Right renal cortex interstitium (tissue), 3 donors: Measurements from ENCODE around the gene PGLYRP3. TPM values are rescaled to one million over a fixed set of nuclear protein-coding genes. Genes with fewer than 3 reads are reported as not detected.
"Not testable (repeated sequence)": the region's sequence is repeated elsewhere in the genome, so short reads cannot be mapped to it uniquely, and the experiment has no call there.

Experiments
- DNase-seq, 3 donors: peaks; one replicate each; pipeline ENCODE4 v3.0.0-alpha.2; 2013; ENCODE audit warnings: low read depth in 3 of 3, low spot score in 2 of 3
- polyA plus RNA-seq, 3 donors: library from polyadenylated mRNA; unstranded; fragments of 120-200 nt; gene quantifications; one replicate each; pipeline ENCODE4 v1.2.1, GENCODE V29; 2013; ENCODE audit not compliant: insufficient read length in 3 of 3

PGLYRP3 gene
- polyA plus RNA-seq, 3 donors = not detected

DNA sequence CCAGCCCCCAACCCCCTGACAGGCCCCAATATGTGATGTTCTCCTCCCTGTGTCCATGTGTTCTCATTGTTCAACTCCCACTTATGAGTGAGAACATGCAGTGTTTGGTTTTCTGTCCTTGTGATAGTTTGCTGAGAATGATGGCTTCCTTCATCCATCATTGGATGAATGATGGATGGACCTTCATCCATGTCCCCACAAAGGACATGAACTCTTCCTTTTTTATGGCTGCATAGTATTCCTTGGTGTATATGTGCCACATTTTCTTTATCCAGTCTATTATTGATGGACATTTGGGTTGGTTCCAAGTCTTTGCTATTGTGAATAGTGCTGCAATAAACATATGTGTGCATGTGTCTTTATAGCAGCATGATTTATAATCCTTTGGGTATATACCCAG is 1.6 kb upstream of the PGLYRP3 start:
- not testable (repeated sequence) for DNase-seq

DNA sequence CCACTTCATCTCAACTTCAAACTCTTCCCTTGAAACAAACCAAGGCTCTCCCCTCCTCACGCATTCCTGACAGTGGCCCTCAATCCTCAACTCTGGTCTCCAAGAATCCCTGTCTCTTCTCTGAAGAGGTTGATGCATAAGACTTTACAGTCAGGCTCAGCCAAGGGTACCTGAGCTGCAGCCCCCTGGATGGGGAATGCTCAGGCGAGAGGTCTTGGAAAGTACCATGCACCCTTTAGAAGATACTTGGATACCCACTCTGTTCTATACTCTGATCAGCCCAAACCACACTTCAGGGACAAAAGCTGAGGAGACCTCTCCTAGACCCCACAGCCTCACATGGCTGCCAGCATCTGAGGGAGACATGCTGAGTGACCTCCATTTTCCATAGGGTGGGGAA is 536 bp upstream of the PGLYRP3 start:
- DNase-seq = no peak

DNA sequence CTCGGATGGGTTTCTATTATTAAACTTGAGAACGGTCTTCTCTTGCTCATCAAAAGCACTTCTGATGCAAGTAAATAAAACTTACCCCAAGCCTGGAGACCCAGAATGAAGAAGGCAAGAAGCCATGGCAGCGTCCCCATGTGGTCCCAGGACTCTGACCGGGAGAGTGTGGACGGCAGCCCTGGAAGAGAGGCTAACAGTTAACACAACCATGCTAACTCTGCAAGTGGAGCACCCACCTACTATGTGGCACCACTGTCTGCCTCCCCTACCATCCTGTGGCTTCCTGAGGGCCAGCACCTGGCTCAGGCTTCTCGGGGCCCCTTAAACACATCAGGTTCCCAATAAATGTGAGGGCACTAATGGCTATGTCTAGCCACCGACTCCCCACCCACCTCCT is 2.2 kb downstream of the PGLYRP3 start:
- no peak for DNase-seq

DNA sequence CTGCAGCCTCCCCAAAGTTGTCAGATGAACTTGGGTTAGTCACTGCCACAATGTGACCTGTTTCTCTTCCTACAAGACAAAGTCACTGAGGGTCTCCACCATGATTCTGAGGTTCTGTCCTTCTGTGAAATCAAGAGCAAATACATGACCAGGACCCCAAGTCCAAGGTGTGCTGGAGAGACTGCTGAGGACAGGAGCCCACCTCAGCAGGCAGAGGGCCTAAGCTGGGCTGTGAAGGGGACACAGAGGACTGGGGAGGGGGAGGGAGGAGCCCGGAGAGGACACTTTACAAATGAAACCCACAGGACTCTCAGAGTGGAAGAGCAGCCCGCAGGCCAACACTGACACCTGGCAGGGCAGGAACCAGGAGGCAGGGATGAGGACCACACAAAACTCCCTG is 3.3 kb downstream of the PGLYRP3 start:
- no peak for DNase-seq

DNA sequence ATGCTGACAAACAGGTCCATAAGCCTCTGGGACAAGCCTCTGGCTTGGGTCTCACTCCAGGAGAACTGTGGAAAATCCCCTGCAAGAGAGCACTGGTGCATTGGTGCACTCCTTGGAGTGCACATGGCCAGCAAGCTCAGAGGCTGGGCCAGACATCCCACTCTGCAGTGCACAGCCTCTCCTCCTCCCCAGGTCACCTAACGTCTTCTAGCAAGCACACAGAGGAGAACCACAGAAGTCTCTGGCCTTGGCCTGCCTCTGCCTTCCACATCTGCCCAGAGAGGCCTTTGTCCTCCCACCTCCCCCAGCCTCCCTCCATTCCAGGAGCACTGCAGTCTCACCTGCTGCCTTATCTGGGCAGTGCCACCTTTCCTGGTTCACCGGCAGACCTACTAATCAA is 4.2 kb downstream of the PGLYRP3 start:
- DNase-seq = no peak

DNA sequence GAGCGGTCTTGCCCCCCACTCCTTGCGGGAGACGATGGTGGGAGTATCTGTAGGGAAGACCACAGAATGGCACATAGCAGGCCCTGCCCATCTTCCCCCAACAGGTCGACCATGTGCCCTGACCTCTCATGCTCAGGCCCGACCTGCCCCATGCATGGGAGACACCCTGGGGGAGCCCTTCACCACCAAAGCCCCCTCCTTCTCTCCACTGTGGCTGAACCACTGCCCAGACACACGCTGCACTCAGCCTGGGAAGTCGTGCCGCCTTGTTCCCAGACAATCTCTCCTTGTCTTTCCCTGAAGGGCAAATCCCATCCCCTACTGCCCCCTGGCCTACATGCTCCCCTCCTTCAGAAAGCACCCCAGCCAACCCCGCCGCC is 5.5 kb downstream of the PGLYRP3 start:
- no peak for DNase-seq

DNA sequence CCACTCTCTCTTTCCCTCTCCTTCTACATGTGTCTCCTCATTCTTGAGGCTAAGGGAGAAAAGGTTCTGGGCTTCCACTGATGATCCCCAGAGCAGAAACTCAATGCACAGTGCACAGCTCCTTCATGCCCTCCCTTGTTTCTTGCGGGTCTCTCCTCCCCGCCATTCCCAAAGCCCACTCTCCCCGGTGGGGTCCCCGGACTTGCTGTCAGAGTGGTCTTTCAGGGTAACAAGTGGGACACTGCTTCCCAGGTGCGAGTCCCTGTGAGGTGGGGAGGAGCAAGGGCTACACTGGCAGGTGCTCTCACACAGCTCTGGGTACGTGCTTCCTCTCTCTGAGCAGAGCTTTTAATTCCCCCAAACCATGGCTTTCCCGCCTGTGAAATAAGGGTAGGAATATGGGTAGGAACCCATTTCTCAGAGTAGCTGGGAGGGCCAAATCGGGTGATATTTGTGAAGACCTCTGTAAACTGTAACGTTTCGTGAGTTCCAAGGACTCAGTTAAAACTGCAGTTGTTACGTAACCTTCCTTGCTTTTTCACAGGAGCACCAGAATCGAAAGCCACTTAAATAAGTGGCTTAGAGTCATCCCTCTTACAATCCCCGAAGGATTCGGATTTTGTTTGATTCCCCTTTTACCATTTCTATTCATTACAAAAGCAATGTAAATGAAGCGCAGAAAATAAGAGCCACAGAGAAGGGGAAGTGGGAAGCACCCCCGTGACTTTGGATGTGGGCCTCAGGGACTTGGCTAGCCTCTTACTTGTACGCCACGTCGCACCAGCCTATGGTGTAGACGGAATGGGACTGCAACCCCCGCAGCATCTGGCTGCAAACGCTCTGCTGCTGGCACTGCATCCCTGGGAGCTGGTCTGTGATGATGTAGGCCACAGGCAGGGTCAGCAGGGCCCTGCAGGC is 6.2 kb downstream of the PGLYRP3 start:
- no peak for DNase-seq

DNA sequence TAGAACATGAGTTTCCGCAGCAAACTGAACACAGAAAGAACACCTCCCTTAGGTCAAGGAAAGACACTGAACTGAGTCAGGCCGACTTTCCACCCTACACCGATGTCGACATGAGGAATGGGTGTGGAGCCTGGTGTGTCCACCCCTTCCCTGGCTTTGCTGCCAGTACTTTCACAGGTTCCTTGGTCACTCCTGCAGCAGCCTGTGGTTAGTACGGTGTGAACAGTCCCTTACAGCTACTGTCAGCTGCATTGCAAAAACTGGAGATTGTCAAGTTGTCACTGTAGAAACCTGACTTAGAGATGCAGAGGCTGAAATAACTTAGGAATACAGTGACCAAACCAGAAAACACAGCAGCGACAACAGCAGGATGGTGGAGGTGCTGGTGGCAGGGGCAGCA is 7.1 kb downstream of the PGLYRP3 start:
- no peak for DNase-seq

DNA sequence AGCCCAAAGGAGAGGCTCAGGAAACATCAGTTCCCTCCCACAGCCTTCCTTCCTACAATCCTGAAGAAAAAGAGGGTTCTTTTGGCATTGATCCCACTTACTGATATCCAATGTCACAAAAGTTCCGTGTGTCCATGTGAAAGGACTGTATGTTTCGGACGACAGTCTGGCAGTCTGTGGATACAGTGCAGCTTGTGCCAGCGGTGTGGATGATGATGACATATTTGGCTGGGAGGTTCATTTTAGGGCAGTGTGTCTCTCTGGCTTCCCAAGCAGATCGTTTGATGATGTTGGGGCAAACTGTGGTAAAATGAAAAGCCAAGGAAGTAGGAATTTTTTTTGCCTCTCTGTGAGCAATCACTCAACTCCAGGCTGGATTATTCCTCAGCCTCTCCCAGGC is 10.4 kb downstream of the PGLYRP3 start:
- no peak for DNase-seq

DNA sequence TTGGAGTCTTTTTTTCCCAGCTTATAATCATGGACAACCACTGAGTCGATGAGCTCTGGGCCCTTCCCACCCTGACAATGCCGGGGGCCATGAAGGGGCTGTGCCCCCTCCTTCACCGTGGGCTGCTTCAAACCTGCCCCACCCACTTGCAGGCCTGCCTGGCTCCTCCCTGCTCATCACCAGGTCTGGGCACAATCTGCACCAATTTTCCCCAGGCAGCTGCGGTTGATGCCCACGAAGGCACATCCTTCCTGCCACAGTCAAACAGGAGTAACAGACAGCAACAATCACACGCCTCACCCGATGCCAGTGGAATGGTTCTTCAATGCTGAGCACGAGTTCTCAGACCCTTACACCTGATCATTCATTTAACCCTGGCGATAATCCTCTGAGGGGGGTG is 18.9 kb downstream of the PGLYRP3 start:
- DNase-seq = no peak

DNA sequence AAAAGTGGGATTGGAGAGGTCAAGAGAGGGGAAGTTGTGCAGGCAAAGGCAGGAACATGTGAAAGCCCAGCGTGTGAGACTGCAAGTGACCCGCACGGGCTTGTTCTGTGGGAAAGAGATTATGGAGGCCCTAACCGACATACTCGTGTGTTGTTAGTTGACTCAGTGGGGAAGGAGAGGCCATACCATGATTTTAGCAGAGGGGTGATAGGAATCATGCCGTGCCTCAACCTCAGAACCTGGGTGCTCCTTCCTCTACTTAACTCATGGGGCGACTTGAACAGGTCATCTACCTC is 19.3 kb downstream of the PGLYRP3 start:
- DNase-seq = no peak

DNA sequence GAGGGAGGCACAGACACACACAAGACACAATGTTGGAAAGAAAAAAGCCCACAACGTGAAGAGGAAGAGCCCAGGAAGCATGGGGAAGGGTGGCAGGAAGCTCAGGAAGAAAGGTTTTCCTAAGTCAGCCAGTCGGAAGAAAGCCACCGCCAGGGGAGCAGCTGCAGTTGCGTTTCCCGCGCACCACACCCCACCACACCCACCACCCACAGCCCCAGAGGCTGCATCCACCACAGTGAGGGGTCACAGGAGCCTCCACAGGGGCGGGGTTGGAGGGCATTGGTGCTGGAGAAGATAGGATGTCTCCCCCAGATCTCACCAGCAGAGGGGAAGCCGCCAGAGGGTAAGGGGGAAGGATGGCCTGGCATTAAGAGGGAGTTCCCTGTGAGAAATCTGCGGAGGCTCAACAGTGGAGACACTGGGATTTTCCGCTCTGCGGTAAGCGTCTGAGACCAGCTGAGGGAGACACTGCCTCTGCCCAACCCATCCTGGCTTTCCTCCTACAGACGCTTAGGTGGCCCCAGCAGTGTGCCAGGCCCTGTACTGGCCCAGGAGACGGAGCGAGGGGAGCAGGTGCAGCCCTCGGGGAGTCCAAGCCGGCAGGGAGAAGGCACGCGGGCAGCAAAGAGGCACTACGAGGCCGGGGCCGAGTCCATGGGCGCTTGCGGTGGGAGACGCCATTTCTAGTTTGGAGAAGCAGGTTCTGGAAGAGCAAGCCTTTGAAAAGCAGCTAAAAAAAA is 19.8 kb downstream of the PGLYRP3 start:
- no peak for DNase-seq

DNA sequence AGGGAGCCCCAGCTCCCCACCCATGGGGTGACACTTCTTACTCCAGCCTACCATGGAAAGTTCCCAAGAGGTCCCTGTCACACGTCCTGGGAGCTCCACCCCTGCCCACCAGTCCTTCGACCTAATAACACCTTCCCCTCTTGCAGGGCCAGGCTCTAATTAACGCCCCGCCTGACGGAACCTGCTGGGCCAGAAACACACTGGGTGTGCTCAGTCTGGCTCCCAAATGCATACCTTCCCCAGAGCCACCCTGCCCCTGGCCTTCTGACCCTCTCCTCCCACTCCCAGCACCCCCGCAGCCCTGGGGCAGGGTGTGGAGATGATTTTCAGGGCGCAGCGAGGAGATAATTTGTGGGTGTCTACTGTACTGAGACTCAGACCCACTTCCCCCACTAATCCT is 20.6 kb downstream of the PGLYRP3 start:
- DNase-seq = no peak

DNA sequence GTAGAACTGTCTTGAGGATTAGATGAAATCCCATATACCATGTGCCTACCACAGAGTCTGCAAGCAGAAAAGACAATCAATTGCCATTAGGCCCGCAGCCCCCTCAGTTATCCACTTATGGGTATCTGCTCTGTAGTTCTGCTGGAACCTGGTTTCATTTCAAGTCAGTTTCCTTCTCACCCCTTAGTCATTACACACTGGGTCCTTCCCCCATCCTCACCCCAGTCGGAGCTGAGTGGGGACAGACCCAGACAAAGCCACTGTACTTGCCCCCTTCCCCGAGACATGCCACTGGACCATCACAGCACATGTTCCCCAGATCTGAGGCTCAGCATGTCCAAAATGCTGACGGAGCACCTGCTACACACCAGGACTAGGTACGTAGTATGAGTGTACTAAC is 21.2 kb downstream of the PGLYRP3 start:
- DNase-seq = no peak

DNA sequence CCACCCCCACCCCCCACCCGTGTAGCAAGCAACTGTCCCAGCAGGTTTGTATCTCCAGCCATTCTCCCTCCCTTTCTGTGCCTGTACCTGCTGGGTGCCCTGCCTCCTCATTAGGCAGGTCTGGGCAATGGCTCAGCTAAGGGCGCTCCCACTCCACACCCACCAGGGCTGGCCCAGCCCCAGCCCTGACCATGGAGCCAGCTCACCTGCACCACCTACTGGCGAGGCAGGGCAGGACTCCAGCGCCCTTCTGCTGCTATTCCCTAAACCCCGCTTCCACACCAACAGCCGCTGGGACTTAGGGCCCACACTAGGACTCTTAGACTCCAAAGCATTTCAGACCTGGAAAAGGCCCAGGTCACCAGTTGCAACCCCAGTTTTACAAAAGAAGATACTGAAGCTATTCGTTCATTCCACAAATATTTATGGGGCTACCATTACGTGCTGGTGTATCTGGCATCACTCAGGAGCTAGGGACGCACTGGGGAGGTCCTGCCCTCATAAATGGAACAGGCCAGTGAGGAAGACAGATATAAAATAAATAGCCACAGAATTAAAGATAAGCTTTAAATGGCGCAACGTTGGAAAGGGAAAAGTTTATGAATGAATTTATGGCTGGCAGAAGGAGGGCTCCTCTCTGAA is 24.0 kb downstream of the PGLYRP3 start:
- DNase-seq = no peak

DNA sequence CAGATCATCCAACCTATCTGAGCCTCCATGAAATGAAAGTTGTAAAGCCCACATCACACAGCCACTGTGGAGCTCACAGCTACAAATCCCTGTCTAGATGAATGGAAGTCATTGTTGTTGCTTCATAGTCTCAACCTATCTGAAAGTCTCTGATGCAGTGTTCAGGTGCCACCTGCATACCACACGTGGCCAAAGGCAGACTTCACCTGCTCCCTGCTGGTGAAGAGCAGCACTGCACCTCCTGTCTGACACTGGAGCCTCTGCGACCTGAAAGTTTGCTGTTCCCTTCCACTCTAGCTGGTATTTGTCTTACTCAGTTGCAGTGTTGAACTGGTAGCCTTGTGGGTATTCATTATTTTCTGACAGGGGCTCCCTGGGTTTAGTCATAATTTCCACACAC is 34.9 kb downstream of the PGLYRP3 start:
- no peak for DNase-seq

DNA sequence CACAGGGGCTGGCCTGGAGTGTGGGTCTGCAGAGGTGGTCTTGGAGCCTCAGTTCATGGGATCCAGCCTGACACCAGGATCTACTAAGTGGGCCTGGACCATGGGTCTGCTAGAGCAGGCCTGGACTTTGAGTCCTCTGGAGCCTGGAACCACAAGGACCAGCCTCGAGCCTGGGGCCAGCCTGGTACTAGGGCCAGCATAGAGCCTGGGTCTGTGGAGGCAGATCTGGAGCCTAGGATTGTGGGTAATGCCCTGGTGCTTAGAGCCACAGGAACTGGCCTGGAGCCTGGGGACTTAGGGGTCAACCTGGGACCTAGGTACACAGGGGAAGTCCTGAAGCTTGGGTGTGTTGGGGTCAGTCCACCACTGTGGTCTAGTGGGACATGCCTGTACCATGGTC is 40.6 kb downstream of the PGLYRP3 start:
- DNase-seq = no peak

DNA sequence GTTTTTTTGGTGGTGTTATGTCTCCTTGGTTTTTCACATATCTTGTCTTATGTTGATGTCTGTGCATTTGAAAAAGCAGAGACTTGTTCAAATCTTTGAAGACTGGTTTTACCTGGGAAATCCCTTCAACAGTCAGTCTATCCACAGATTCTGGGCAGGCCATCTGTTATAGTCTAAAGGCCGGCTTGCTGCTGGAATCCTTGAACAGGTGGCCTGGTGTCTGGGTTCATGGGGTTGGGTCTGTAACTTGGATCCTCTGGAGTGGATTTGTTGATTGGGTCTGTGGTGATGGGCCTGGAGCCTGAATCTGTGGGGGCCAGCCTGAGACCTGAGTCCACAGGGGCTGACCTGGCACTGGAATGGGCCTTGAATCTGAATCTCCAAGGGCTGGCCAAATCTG is 41.0 kb downstream of the PGLYRP3 start:
- DNase-seq = no peak

DNA sequence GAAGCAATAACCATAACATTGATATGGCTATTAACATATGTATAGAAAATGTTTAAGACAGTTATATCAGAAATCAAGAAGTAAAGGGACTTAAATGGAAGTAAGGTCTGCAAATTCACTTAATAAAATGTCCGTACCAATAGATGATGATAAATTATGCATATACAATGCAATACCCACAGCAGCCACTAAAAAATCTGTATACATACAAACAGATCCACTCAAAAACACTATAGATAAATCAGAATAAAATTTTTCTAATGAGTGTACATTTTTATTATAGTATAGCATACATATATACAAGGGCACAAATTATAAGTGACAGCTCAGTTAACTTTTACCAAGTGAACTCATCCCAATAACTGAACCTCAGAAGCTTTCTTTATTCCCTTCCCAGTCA is 47.3 kb downstream of the PGLYRP3 start:
- no peak for DNase-seq

DNA sequence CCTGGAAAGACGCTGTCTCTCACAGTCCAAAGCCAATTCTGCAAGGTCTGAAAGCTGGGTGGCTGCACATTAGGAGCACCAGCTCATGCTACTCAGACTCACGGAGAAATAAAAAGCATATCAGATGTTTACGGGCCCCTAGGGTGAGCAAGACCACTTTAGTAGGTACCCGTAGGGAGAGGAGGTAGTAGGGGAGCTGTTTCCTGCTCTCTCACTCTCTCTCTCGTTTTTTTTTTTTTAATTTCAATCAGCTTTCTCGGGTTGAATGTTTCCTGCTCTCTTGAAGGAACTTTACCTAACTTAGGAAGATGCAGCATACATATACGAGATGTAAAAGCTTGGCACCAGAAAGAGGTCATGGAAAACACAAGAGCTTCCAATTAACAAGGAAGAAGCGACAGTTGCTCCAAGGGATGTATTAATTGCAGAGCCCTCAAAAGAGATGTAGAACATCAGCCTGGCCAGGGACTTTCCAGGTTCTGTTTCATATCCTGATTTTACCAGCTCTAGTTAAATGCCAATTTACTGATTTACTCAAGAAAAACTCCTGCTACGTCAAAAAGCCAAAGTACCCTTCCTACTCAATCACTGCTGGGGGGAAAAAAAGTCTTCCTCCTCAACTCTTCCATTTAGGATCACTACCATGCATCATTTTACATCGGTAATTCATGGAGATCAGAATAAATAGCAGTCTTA is 50.1 kb downstream of the PGLYRP3 start:
- DNase-seq = no peak

DNA sequence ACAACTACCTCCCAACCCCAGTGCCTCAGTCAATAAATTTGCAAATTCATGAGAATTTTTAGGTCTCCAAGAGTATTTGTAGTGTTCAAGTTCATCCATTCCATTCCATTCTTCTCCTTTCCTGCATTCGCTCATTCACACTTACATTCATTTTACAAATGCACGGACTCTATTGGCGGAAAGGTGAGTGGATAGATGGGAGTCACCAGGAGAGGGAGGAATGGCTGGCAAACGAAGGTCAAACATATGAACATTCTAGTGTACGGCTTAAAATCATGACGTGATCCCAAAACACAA is 50.7 kb downstream of the PGLYRP3 start:
- no peak for DNase-seq
